Activated naive CD8-positive, alpha-beta T cell treated with anti-CD3 and anti-CD28 coated beads, Interleukin-2, amount 50 U/mL, for 16 hours (primary cell): ENCODE results near the gene PRKCA.
"Not testable (repeated sequence)": the region's sequence is repeated elsewhere in the genome, so short reads cannot be mapped to it uniquely, and the experiment has no call there.

Experiments used
- DNase-seq: peaks from one replicate; pipeline ENCODE4 v3.0.0-alpha.2; 2020; ENCODE audit warnings: low read depth, low spot score

PRKCA gene

GRCh38 chr17:66435182-66435581, 132.8 kb downstream of the PRKCA start:
- no peak for DNase-seq

- no peak for DNase-seq
These were observed 134.2 kb downstream of the PRKCA start for GRCh38 chr17:66436631-66437030.

GRCh38 chr17:66437476-66438026, 135.1 kb downstream of the PRKCA start:
- no peak for DNase-seq

GRCh38 chr17:66438101-66438500, 135.7 kb downstream of the PRKCA start:
- no peak for DNase-seq

- DNase-seq: no peak
These were observed 138.8 kb downstream of the PRKCA start for GRCh38 chr17:66441101-66441661.

- DNase-seq: no peak
These were observed 140.8 kb downstream of the PRKCA start for GRCh38 chr17:66443166-66443565.

- DNase-seq: no peak
These were observed 141.2 kb downstream of the PRKCA start for GRCh38 chr17:66443606-66444005.

GRCh38 chr17:66444031-66444430, 141.6 kb downstream of the PRKCA start:
- no peak for DNase-seq

- DNase-seq: no peak
These were observed 142.8 kb downstream of the PRKCA start for GRCh38 chr17:66445229-66445628.

GRCh38 chr17:66446419-66446818, 144.0 kb downstream of the PRKCA start:
- no peak for DNase-seq

- no peak for DNase-seq
These were observed 144.7 kb downstream of the PRKCA start for GRCh38 chr17:66447159-66447558.

GRCh38 chr17:66448026-66448639, 145.7 kb downstream of the PRKCA start:
- DNase-seq: no peak

GRCh38 chr17:66449418-66449977, 147.1 kb downstream of the PRKCA start:
- no peak for DNase-seq

GRCh38 chr17:66450008-66450851, 147.8 kb downstream of the PRKCA start:
- no peak for DNase-seq

- DNase-seq: no peak
These were observed 148.4 kb downstream of the PRKCA start for GRCh38 chr17:66450852-66451158.

- no peak for DNase-seq
These were observed 149.1 kb downstream of the PRKCA start for GRCh38 chr17:66451188-66452149.

- no peak for DNase-seq
These were observed 152.6 kb downstream of the PRKCA start for GRCh38 chr17:66455060-66455459.

- DNase-seq: not testable (repeated sequence)
These were observed 155.1 kb downstream of the PRKCA start for GRCh38 chr17:66457499-66457898.

GRCh38 chr17:66458782-66459181, 156.4 kb downstream of the PRKCA start:
- DNase-seq: no peak

- DNase-seq: no peak
These were observed 157.4 kb downstream of the PRKCA start for GRCh38 chr17:66459811-66460270.

GRCh38 chr17:66460558-66460957, 158.1 kb downstream of the PRKCA start:
- DNase-seq: no peak
